Measurements from ENCODE around the gene COQ8B.

Gene COQ8B

GRCh38 chr19:40642051-40642706 lies 74.5 kb downstream of the COQ8B start:
- DNase-seq (ENCODE audit: low read depth in 4 of 4, low spot score in 1 of 4) = no peak
